Right ventricle myocardium superior (tissue), 1 donor: ENCODE data around the gene ZNF598. TPM values are rescaled to one million over a fixed set of nuclear protein-coding genes. Genes with fewer than 3 reads are reported as not detected.

Experiments
- ATAC-seq: fragments of 200-7000 bp; cut with Tn5 transposase; one replicate; pipeline ENCODE4 v1.9.1; 2020; ENCODE audit warnings: mild to moderate bottlenecking; ENCODE audit not compliant: poor library complexity
- DNase-seq: peaks from one replicate; pipeline ENCODE4 v3.0.0-alpha.2; 2020
- intact Hi-C: fragments of 100-400 bp; cut with DNase I; formaldehyde crosslinking; loops from one replicate; pipeline ENCODE4 v1.11.2; 2022
- total RNA-seq: library from RNA; stranded (reverse); fragmentation: NEBNext Ultra II Directional; extraction: Animal tissue kit (Norgen Biotek cat#: 25700); gene quantifications from one replicate; pipeline ENCODE4 v1.2.1, GENCODE V29; 2021
- donor health status: DM: no; HTN: yes; CAD: no; lungs with severe emphysema.

Gene ZNF598
- total RNA-seq, 1 donor from 2014 or later = 17.2 TPM

GRCh38 chr16:1999866-2000514, 9.6 kb downstream of the ZNF598 start:
- ATAC-seq = no peak
- intact Hi-C loops = no loop called here
- DNase-seq = no peak

DNA sequence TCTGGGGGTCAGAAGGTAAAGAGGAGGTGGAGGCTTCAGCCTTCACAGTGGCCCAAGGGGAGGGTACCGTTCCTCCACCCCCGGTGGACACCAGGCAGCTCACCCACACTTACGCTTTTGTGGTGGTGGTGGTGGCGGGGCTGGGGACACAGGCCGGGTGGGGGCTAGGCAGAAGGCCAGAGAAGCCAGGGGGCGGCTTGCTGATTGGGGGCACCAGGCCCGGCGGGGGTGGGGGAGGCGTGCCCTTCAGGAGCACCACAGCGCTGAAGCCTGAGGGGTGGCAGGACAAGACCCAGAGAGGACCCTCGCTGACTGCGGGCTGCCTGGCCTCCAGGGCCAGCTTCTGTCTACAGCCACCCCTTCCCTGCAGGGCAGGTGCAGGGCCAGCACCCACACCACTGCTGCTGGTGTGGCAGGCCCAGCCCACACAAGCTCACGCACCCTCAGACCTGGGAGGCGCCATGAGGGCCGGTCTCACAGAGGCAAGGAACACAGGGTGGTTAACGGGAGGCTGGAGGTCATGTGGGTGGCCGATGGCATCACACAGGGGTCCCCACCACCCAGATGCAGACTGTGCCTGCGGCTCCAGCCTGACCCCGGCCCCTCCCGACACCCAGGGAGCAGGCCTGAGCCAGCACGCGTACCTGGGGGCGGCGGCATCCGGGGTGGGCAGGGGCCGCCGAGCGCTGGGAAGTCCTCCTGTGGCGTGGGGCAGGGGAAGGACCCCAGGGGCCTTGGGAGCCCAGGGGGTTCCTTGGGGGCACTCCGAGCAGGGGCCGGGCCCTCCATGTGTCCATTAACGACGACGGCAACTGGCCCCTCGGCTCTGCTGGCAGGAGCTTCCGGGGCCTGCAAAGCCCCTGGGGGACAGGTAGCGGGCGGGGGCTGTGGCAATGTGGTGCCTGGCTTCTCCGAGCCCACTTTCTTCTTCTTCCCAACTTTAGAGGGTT, 10.5 kb downstream of the ZNF598 start:
- intact Hi-C loops = no loop called here
- no peak for DNase-seq
- no peak for ATAC-seq

DNA sequence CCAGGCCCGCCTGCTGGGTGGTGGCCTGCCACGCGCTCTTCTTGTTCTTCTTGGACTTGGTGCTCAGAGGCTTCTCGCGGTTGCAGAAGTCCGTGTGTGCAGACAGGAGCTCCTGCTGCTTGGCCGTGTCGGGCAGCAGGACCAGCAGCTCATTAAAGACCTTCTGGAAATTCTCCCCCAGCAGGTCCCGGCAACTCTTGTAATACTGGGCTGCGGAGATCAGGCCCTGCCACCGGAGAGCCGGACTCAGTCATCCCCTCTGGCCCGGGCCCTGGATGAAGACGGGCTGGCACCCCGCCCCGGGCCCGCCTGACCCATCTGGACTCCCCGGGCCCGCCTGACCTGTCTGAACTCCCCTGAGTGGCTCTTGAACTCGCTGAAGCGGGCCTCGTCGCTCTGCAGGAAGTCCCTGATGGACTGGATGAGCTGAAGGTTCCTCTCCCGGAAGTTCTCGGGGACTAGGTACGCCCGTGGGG, 11.2 kb downstream of the ZNF598 start:
- intact Hi-C loops = no loop called here
- DNase-seq (no peak), ATAC-seq (no peak)

DNA sequence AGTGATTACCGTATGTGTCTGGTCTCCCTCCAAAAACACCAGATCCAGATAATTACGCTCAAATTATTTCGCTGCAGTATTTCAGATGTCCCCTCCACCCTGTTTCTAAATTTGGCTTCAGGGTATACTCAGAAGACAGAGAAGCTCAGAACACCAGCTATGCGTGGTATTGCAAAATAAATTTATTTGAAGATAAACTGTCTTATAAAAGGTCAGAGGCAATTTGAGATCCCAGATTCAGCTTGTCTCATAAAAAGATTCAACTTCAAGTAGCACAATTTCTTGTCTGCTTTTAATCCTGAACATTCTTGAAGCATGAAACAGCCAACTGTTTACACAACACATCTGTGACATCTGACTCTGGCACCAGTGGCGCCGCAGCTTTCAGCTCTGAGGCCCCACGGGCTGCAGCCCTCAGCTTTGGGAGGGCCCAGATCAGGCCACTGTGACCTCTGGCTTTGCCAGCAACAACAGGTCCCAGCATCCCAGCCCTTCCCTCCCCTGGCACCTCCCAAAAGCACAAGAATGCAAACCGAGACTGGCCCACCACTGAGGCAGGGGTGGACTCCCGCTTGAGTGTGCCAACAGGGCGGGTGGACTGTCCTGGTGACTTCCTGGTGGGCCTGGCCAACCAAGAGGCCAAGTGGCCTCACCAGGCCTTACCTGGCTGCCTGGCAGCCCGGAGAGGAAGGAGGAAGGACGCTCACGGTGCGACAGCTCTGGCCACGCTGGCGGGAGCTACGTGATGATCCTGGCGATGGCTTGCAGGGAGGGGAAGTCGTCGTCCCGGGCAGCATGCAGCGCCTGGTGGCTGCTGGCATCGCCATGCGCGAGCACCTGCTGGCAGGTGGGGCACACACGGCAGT, 11.9 kb downstream of the ZNF598 start:
- ATAC-seq (no peak), DNase-seq (no peak)
- intact Hi-C loops = no loop called here

GRCh38 chr16:1993731-1994131, 15.9 kb downstream of the ZNF598 start:
- ATAC-seq = no peak
- DNase-seq = no peak
- intact Hi-C loops = no loop called here

DNA sequence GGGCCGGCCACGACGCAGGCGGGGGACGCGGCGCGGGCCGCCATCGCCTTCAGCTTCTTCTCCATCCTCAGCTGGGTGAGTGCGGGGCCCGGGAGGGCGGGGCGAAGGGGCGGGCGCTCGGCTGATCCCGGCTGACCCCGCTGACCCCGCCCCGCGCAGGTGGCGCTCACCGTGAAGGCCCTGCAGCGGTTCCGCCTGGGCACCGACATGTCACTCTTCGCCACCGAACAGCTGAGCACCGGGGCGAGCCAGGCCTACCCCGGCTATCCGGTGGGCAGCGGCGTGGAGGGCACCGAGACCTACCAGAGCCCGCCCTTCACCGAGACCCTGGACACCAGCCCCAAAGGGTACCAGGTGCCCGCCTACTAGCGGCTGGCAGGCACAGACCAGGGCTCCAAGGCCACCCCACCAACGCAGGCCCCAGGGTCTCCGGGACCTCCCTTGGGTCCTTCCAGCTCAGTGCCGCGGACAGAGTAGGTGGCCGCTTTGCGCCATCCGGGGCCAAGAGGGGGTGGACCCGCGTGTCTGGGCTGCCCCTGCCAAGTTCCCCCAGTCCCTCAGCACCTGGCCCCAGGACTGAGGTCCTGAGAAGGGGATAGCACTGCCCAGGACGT, 16.8 kb downstream of the ZNF598 start:
- peak; percentile 3 for ATAC-seq

DNA sequence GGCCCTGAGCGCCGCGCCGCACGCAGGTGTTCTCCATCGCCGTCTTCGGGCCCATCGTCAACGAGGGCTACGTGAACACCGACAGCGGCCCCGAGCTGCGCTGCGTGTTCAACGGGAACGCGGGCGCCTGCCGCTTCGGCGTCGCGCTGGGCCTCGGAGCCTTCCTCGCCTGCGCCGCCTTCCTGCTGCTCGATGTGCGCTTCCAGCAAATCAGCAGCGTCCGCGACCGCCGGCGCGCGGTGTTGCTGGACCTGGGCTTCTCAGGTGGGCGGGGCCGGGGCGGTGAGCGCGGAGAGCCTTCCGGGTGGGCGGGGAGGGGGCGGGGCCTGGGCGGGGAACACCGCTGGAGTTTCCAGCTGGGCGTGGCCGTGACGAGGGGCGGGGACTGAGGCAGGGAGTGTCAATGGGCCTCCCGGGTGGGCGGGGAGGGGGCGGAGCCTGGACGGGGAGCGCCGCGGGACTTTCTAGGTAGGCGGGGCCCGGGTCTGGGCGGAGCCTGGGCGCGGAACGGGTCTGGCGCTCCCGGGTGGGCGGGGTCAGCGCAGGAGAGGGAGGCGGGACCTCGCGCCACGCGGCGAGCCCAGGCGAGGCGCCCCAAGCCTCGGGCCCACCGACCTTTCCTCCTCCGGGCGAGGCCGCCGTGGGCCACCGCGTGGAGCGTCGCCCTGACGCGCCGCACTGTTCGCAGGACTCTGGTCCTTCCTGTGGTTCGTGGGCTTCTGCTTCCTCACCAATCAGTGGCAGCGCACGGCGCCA, 17.5 kb downstream of the ZNF598 start:
- intact Hi-C loops = no loop called here

More for the DNA sequence above, 16.8 kb downstream of the ZNF598 start:
- no peak for DNase-seq
- intact Hi-C loops = no loop called here

DNA sequence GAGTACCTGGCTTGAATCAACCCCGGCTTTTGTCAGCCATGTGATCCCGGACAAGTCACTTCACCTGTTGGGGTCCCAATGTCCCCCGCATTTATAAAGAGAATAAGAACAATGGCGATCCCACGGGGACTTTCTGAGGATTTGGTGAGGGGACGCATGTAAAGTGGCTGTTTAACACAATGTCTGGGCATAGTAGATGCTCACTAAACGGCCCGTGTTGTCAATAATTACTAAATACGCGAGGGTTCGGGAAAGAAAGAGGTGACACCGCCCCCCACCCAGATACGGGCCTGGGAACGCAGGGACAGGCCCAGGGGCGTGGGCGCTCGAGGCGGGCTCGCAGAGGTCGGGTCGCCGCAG, 18.1 kb downstream of the ZNF598 start:
- intact Hi-C loops = no loop called here
- ATAC-seq = no peak
- DNase-seq = no peak

More for the DNA sequence above, 17.5 kb downstream of the ZNF598 start:
- peak; percentile 96 for DNase-seq
- peak; percentile 90 for ATAC-seq

GRCh38 chr16:1991135-1991551, 18.5 kb downstream of the ZNF598 start:
- intact Hi-C loops = no loop called here
- DNase-seq (no peak), ATAC-seq (no peak)

DNA sequence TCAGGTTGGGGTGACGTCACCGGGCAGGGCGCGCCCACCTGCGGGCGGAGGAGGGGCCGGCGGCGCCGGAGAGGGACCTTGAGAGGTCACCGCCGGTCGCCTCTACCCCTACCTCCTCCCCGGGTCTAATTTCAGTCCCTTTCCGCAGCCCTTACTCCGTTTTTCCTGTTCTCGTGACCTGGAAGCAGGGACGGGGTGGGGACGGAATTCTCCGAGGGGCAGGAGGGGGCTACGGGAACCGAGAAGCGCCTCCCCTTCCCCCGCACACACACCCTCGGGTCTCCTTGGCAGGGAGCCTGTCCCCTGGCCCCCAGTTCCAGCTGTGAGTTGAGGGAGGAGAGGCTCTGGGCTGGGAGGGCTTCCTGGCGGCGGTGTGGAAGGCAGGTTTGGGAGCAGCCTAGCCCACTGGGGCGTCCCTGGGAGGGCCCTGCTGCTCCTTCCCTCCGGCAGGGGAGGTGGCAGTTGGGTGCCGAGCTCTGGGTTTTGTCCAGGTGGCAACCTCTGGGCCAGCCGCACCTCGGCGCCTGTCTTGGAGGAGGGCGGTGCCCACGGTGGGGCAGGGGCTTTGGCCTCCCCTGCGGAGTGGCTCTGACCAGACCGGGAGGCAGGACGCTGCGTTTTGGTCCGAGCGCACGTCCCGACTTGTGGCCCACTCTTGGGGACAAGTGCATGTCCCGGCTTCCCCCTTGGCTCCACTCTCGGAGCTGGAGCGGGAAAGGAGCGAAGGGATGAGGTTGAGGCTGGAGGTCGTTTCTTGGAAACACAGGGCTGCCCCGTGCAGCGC, 19.1 kb downstream of the ZNF598 start:
- no peak for ATAC-seq
- intact Hi-C loops = no loop called here

GRCh38 chr16:1990101-1990350, 19.6 kb downstream of the ZNF598 start:
- DNase-seq = no peak
- no peak for ATAC-seq
- intact Hi-C loops = no loop called here

More for the DNA sequence above, 19.1 kb downstream of the ZNF598 start:
- no peak for DNase-seq

- DNase-seq (no peak), ATAC-seq (no peak)
- intact Hi-C loops = no loop called here
Observed at GRCh38 chr16:1989209-1990100, 20.2 kb downstream of the ZNF598 start, which contains the start of gene SYNGR3. Gene SYNGR3 (plus strand): TSS chr16:1989970. CDS start chr16:1990103, 133 bp downstream.

DNA sequence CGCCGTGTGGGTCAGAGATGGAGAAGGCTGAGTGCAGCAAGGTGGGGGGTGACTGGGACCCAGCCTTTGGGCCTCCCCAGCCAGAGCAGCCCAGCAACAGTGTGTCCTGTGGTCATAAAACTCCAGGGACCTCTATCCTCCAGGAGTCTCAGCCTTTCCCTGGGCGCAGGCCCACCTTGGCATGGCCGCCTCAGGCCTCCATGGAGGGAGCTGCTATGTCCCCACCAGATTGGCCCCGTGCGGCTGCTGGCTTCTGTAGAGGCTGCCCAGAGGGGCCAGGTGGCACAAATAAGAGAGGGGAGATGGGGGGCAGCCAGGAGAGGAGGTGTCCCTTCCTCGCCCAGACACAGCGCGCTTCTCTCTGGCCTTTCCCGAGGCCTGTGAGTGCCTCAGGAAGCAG, 22.4 kb downstream of the ZNF598 start:
- intact Hi-C loops = no loop called here
- ATAC-seq = no peak
- DNase-seq = no peak

- no peak for ATAC-seq
- intact Hi-C loops = no loop called here
- DNase-seq = no peak
Observed at GRCh38 chr16:1985466-1986150, 24.0 kb downstream of the ZNF598 start.

DNA sequence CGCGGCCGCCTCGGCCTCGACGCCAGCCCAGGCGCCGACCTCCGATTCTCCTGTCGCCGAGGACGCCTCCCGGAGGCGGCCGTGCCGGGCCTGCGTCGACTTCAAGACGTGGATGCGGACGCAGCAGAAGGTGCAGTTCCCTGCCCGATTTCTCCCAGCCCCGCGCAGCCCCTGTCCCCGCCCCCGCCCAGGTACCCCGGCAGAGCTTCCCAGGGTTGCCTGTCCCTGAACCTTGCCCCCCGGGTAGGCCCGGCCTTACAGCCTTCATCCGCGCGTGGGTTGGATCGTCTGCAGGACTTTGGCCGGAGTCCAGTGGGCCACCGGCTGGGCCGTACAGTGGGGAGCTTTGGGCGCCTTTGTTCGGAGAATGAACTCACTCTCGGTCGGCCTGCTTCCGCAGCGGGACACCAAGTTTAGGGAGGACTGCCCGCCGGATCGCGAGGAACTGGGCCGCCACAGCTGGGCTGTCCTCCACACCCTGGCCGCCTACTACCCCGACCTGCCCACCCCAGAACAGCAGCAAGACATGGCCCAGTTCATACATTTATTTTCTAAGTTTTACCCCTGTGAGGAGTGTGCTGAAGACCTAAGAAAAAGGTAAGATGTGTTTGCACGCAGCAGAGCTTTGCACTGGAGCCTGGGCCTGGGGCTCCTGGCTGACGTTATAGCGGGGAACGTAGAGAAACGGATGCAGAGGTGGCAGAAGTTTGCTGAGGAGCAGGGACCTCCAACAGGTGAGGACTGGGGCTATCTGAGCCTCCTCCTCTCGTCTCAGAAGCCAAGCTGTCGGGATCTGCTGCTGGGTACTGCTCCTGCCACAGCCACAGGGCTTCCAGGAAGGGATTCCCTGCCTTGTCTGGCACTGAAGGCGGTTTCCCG, 25.0 kb downstream of the ZNF598 start:
- ATAC-seq = peak; percentile 3
- intact Hi-C loops = no loop called here

More for the DNA sequence above, 25.0 kb downstream of the ZNF598 start:
- DNase-seq = no peak
